ENCODE results near the gene MBL2. TPM values are rescaled to one million over a fixed set of nuclear protein-coding genes. Genes with fewer than 3 reads are reported as not detected.

The MBL2 gene
- total RNA-seq, 1 experiment from 2014 or later: not detected

GRCh38 chr10:52774182-52774581 is 1.6 kb upstream of the MBL2 start:
- no peak for DNase-seq (ENCODE audit: low read depth)

GRCh38 chr10:52771534-52772445 is 794 bp downstream of the MBL2 start:
- DNase-seq (ENCODE audit: low read depth): no peak

- DNase-seq (ENCODE audit: low read depth): no peak
These were observed 1.7 kb downstream of the MBL2 start for GRCh38 chr10:52770904-52771303.

- no peak for DNase-seq (ENCODE audit: low read depth)
These were observed 2.6 kb downstream of the MBL2 start for GRCh38 chr10:52769966-52770365.

- DNase-seq (ENCODE audit: low read depth): no peak
These were observed 4.5 kb downstream of the MBL2 start for GRCh38 chr10:52768001-52768532.

- DNase-seq (ENCODE audit: low read depth): no peak
These were observed 10.5 kb downstream of the MBL2 start for GRCh38 chr10:52762088-52762487.

GRCh38 chr10:52759154-52759553 is 13.4 kb downstream of the MBL2 start:
- no peak for DNase-seq (ENCODE audit: low read depth)

- DNase-seq (ENCODE audit: low read depth): no peak
These were observed 14.2 kb downstream of the MBL2 start for GRCh38 chr10:52758406-52758805.

- no peak for DNase-seq (ENCODE audit: low read depth)
These were observed 14.8 kb downstream of the MBL2 start for GRCh38 chr10:52757773-52758172.

GRCh38 chr10:52756966-52757365 is 15.6 kb downstream of the MBL2 start:
- no peak for DNase-seq (ENCODE audit: low read depth)

GRCh38 chr10:52756295-52756694 is 16.3 kb downstream of the MBL2 start:
- DNase-seq (ENCODE audit: low read depth): no peak

GRCh38 chr10:52755297-52756062 is 17.1 kb downstream of the MBL2 start:
- peak; percentile 65 for DNase-seq (ENCODE audit: low read depth)

GRCh38 chr10:52752801-52753445 is 19.7 kb downstream of the MBL2 start:
- no peak for DNase-seq (ENCODE audit: low read depth)

- DNase-seq (ENCODE audit: low read depth): no peak
These were observed 20.3 kb downstream of the MBL2 start for GRCh38 chr10:52752261-52752660.

- DNase-seq (ENCODE audit: low read depth): no peak
These were observed 21.2 kb downstream of the MBL2 start for GRCh38 chr10:52751337-52751736.

- DNase-seq (ENCODE audit: low read depth): no peak
These were observed 22.0 kb downstream of the MBL2 start for GRCh38 chr10:52750629-52751028.

- no peak for DNase-seq (ENCODE audit: low read depth)
These were observed 24.9 kb downstream of the MBL2 start for GRCh38 chr10:52747694-52748093.

- DNase-seq (ENCODE audit: low read depth): no peak
These were observed 26.4 kb downstream of the MBL2 start for GRCh38 chr10:52746169-52746568.

GRCh38 chr10:52744057-52744805 is 28.4 kb downstream of the MBL2 start:
- no peak for DNase-seq (ENCODE audit: low read depth)

GRCh38 chr10:52742731-52743130 is 29.9 kb downstream of the MBL2 start:
- no peak for DNase-seq (ENCODE audit: low read depth)

- no peak for DNase-seq (ENCODE audit: low read depth)
These were observed 30.7 kb downstream of the MBL2 start for GRCh38 chr10:52741851-52742250.
